ENCODE measurements around the gene SMIM7. TPM values are rescaled to one million over a fixed set of nuclear protein-coding genes. Genes with fewer than 3 reads are reported as not detected.

Gene SMIM7
- 10 to 100 TPM; 44.3 to 47.4 TPM for total RNA-seq
- 43.3 TPM for polyA plus RNA-seq (2013, experiment 1 of 2)
- 49.4 TPM for polyA plus RNA-seq (2013, experiment 2 of 2)
- 12.9 to 60.0 (median 32.5) reads per million in 172 experiments for total RNA-seq

- Histone ChIP-seq H3K27me3 (ENCODE audit: control insufficient read depth in 1 of 2, insufficient read depth in 2 of 2, low read length in 2 of 2) (no peaks in the 10 kb centered on the region), H3K4me3 (ENCODE audit: low read length) (peak within 1 kb of the TSS; percentile 92), H3K27ac (ENCODE audit: low read depth in 1 of 2, low read length in 2 of 2) (peak within 1 kb of the TSS; percentile 75 to 93), H3K4me1 (ENCODE audit: insufficient read depth, low read length) (peaks cover 51% of the 10 kb centered on the region), H3K36me3 (ENCODE audit: insufficient read depth, low read length) (peaks cover 38% of the 10 kb centered on the region), H3K9me3 (ENCODE audit: control insufficient read depth in 1 of 2, insufficient read depth in 1 of 2, low read length in 2 of 2) (no peaks in the 10 kb centered on the region)
- Mint-ChIP-seq H3K27me3 (no peaks in the 10 kb centered on the region), H3K4me1 (ENCODE audit: low read depth) (peaks cover 50% of the 10 kb centered on the region), H3K4me3 (peak within 1 kb of the TSS; percentile 100), H3K36me3 (ENCODE audit: low read depth) (peaks cover 44% of the 10 kb centered on the region), H3K9me3 (no peaks in the 10 kb centered on the region), H3K27ac (peak within 1 kb of the TSS; percentile 98)
- DNase-seq (peak; percentile 97 to 100 (median 98)), ATAC-seq (ENCODE audit: poor library complexity) (peak; percentile 96)
- intact Hi-C loops (cut with DNase I, micrococcal nuclease) = loop anchor here (1.0 to 2.0 kb wide), 5 partner anchors 32 to 169 kb away; partner anchors contain the start of genes CHERP (in 2 of the 2), MED26 (in 2 of the 2), C19orf44 (in 1 of the 2) and CALR3 (in 1 of the 2)
- ChIA-PET POLR2A (interaction anchor here (0.6 to 3.5 kb wide), 21 partner anchors 8 to 1280 kb away, joined by 3 to 25 read pairs (median 4); partner anchors contain the start of genes AKAP8, BABAM1, C19orf44 and CALR3), CTCF (interaction anchor here (0.6 to 1.9 kb wide), 3 partner anchors 22 to 119 kb away, joined by 3 to 6 read pairs (median 3); no protein-coding TSS in a partner anchor)
- no peak for TF ChIP-seq CTCF (IDR thresholded peaks at IDR 0.05)
These were observed at the start of gene SMIM7 for GRCh38 chr19:16659832-16660708. TSS of gene SMIM7 (minus strand) at chr19:16660144. CDS start at chr19:16660110, 34 bp downstream.

GRCh38 chr19:16703677-16704076, 43.7 kb upstream of the SMIM7 start:
- Histone ChIP-seq H3K4me3 (ENCODE audit: low read length) (no peak overlapping the region), H3K27me3 (ENCODE audit: control insufficient read depth in 1 of 2, insufficient read depth in 2 of 2, low read length in 2 of 2) (no peaks in the 10 kb centered on the region), H3K36me3 (ENCODE audit: insufficient read depth, low read length) (no peaks in the 10 kb centered on the region), H3K27ac (ENCODE audit: low read depth in 1 of 2, low read length in 2 of 2) (no peak overlapping the region), H3K9me3 (ENCODE audit: control insufficient read depth in 1 of 2, insufficient read depth in 1 of 2, low read length in 2 of 2) (no peaks in the 10 kb centered on the region), H3K4me1 (ENCODE audit: insufficient read depth, low read length) (no peaks in the 10 kb centered on the region)
- ChIA-PET POLR2A (no interaction called here), CTCF (no interaction called here)
- DNase-seq = no peak
- Mint-ChIP-seq H3K27me3 (no peaks in the 10 kb centered on the region), H3K4me3 (no peak overlapping the region), H3K9me3 (no peaks in the 10 kb centered on the region), H3K36me3 (ENCODE audit: low read depth) (no peaks in the 10 kb centered on the region), H3K4me1 (ENCODE audit: low read depth) (no peaks in the 10 kb centered on the region), H3K27ac (no peak overlapping the region)
- no peak for TF ChIP-seq CTCF (IDR thresholded peaks at IDR 0.05)
- no peak for ATAC-seq (ENCODE audit: poor library complexity)
- intact Hi-C loops (cut with DNase I, micrococcal nuclease) = no loop called here

GRCh38 chr19:16702123-16702522, 42.2 kb upstream of the SMIM7 start:
- Histone ChIP-seq H3K4me1 (ENCODE audit: insufficient read depth, low read length) (no peaks in the 10 kb centered on the region), H3K9me3 (ENCODE audit: control insufficient read depth in 1 of 2, insufficient read depth in 1 of 2, low read length in 2 of 2) (no peaks in the 10 kb centered on the region), H3K27me3 (ENCODE audit: control insufficient read depth in 1 of 2, insufficient read depth in 2 of 2, low read length in 2 of 2) (no peaks in the 10 kb centered on the region), H3K36me3 (ENCODE audit: insufficient read depth, low read length) (no peaks in the 10 kb centered on the region), H3K27ac (ENCODE audit: low read depth in 1 of 2, low read length in 2 of 2) (no peak overlapping the region), H3K4me3 (ENCODE audit: low read length) (no peak overlapping the region)
- intact Hi-C loops (cut with DNase I, micrococcal nuclease) = no loop called here
- H3K27me3 Mint-ChIP-seq = no peaks in the 10 kb centered on the region
- H3K9me3 Mint-ChIP-seq = no peaks in the 10 kb centered on the region
- no peaks in the 10 kb centered on the region for H3K36me3 Mint-ChIP-seq (ENCODE audit: low read depth)
- no peak for DNase-seq
- POLR2A ChIA-PET = no interaction called here
- CTCF ChIA-PET = no interaction called here
- no peak for TF ChIP-seq CTCF (IDR thresholded peaks at IDR 0.05)
- H3K4me1 Mint-ChIP-seq (ENCODE audit: low read depth) = no peaks in the 10 kb centered on the region
- H3K27ac Mint-ChIP-seq = no peak overlapping the region
- ATAC-seq (ENCODE audit: poor library complexity) = no peak
- no peak overlapping the region for H3K4me3 Mint-ChIP-seq
